MM.1S (cell line): ENCODE data around the gene KCNMA1.

Source experiments
- DNase-seq: peaks from one replicate; pipeline ENCODE4 v3.0.0-alpha.2; 2015
- H2AFZ ChIP-seq: fragments of 300-600 bp; sonication (generic); 2 replicates; pipeline ENCODE4 v1.6.0; 2016; ENCODE audit warnings: antibody characterized with exemption, low read length
- H3F3A ChIP-seq: fragments of 300-600 bp; sonication (generic); 2 replicates; pipeline ENCODE4 v1.6.1; 2016; ENCODE audit warnings: mild to moderate bottlenecking, antibody characterized with exemption, low read length, moderate library complexity, mixed read lengths; ENCODE audit not compliant: insufficient read depth
- H3K27ac ChIP-seq: fragments of 300-600 bp; sonication (generic); 2 replicates; pipeline ENCODE4 v1.5.1; 2016; ENCODE audit warnings: mild to moderate bottlenecking, low read length
- H3K27me3 ChIP-seq: fragments of 300-600 bp; sonication (generic); replicated peaks from 2 replicates; pipeline ENCODE4 v1.6.0; 2016; ENCODE audit warnings: low read length; ENCODE audit not compliant: insufficient read depth
- H3K36me3 ChIP-seq: fragments of 300-600 bp; sonication (generic); replicated peaks from 2 replicates; pipeline ENCODE4 v1.6.1; 2016; ENCODE audit warnings: mild to moderate bottlenecking, low read length, mixed read lengths; ENCODE audit not compliant: insufficient read depth
- H3K4me1 ChIP-seq: fragments of 300-600 bp; sonication (generic); 2 replicates; pipeline ENCODE4 v1.6.1; 2016; ENCODE audit warnings: low read length, mixed read lengths
- H3K4me2 ChIP-seq: fragments of 300-600 bp; sonication (generic); 2 replicates; pipeline ENCODE4 v1.6.0; 2016; ENCODE audit warnings: low read depth, low read length
- H3K4me3 ChIP-seq: fragments of 300-600 bp; sonication (generic); 2 replicates; pipeline ENCODE4 v1.5.1; 2016; ENCODE audit warnings: low read length, mixed read lengths
- H3K79me2 ChIP-seq: fragments of 300-600 bp; sonication (generic); 2 replicates; pipeline ENCODE4 v1.6.1; 2016; ENCODE audit warnings: mixed run types, low read length, mixed read lengths
- H3K9ac ChIP-seq: fragments of 300-600 bp; sonication (generic); 2 replicates; pipeline ENCODE4 v1.6.1; 2016; ENCODE audit warnings: low read length, mixed read lengths
- H3K9me2 ChIP-seq: fragments of 300-600 bp; sonication (generic); replicated peaks from 2 replicates; pipeline ENCODE4 v1.6.1; 2016; ENCODE audit warnings: mild to moderate bottlenecking, low read length, mixed read lengths; ENCODE audit not compliant: insufficient read depth
- H3K9me3 ChIP-seq: fragments of 300-600 bp; sonication (generic); replicated peaks from 2 replicates; pipeline ENCODE4 v1.6.1; 2016; ENCODE audit warnings: mild to moderate bottlenecking, low read length, mixed read lengths; ENCODE audit not compliant: insufficient read depth
- H4K20me1 ChIP-seq: fragments of 300-600 bp; sonication (generic); 2 replicates; pipeline ENCODE4 v1.6.1; 2016; ENCODE audit warnings: mild to moderate bottlenecking, low read length, moderate library complexity, mixed read lengths; ENCODE audit not compliant: insufficient read depth
- EZH2 ChIP-seq: fragments of 300-600 bp; sonication (generic); optimal IDR thresholded peaks from 2 replicates; pipeline ENCODE3; 2017; ENCODE audit warnings: low read depth, mild to moderate bottlenecking, antibody characterized with exemption, low read length, mixed read lengths
- EZH2phosphoT487 ChIP-seq: fragments of 300-600 bp; sonication (generic); IDR thresholded peaks from 2 replicates; pipeline ENCODE4 v1.6.1; 2018; ENCODE audit warnings: antibody characterized with exemption, low read length
- TF ChIP-seq, protein P1 (sequence below): fragments of 300-600 bp; sonication (generic); IDR thresholded peaks from 2 replicates; pipeline ENCODE4 v1.5.1; 2016; ENCODE audit warnings: antibody characterized with exemption, low read length, mixed read lengths

The KCNMA1 gene

DNA sequence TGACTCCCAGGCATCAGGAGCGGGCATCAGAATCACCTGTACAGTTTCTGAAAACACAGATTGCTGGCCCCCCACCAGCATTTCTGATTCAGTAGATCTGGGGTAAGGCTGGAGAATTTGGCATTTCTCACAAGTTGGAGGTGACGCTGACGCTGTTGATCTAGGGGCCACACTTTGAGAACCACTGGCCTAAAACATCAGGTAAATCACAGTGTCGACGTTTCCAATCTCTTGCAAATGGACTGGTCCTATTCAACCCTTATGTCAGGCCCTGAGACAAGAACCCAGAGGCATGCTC, 564.0 kb downstream of the KCNMA1 start:
- TF ChIP-seq EZH2phosphoT487, result no peak
- TF ChIP-seq EZH2, result no peak
- TF ChIP-seq, protein P1, sequence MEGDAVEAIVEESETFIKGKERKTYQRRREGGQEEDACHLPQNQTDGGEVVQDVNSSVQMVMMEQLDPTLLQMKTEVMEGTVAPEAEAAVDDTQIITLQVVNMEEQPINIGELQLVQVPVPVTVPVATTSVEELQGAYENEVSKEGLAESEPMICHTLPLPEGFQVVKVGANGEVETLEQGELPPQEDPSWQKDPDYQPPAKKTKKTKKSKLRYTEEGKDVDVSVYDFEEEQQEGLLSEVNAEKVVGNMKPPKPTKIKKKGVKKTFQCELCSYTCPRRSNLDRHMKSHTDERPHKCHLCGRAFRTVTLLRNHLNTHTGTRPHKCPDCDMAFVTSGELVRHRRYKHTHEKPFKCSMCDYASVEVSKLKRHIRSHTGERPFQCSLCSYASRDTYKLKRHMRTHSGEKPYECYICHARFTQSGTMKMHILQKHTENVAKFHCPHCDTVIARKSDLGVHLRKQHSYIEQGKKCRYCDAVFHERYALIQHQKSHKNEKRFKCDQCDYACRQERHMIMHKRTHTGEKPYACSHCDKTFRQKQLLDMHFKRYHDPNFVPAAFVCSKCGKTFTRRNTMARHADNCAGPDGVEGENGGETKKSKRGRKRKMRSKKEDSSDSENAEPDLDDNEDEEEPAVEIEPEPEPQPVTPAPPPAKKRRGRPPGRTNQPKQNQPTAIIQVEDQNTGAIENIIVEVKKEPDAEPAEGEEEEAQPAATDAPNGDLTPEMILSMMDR, result no peak
- no peaks in the 10 kb centered on the region for H4K20me1 ChIP-seq
- H3K4me3 ChIP-seq, result no peak overlapping the region
- H3K9ac ChIP-seq, result no peak overlapping the region
- no peaks in the 10 kb centered on the region for H3K9me3 ChIP-seq
- no peaks in the 10 kb centered on the region for H3K9me2 ChIP-seq
- H2AFZ ChIP-seq, result no peak overlapping the region
- DNase-seq, result no peak
- H3K4me2 ChIP-seq, result no peak overlapping the region
- H3K27ac ChIP-seq, result no peak overlapping the region
- H3K4me1 ChIP-seq, result no peaks in the 10 kb centered on the region
- H3K79me2 ChIP-seq, result no peaks in the 10 kb centered on the region
- H3F3A ChIP-seq, result no peaks in the 10 kb centered on the region
- H3K36me3 ChIP-seq, result no peaks in the 10 kb centered on the region
- H3K27me3 ChIP-seq, result no peaks in the 10 kb centered on the region; the same call in 1 of the 2 replicates

DNA sequence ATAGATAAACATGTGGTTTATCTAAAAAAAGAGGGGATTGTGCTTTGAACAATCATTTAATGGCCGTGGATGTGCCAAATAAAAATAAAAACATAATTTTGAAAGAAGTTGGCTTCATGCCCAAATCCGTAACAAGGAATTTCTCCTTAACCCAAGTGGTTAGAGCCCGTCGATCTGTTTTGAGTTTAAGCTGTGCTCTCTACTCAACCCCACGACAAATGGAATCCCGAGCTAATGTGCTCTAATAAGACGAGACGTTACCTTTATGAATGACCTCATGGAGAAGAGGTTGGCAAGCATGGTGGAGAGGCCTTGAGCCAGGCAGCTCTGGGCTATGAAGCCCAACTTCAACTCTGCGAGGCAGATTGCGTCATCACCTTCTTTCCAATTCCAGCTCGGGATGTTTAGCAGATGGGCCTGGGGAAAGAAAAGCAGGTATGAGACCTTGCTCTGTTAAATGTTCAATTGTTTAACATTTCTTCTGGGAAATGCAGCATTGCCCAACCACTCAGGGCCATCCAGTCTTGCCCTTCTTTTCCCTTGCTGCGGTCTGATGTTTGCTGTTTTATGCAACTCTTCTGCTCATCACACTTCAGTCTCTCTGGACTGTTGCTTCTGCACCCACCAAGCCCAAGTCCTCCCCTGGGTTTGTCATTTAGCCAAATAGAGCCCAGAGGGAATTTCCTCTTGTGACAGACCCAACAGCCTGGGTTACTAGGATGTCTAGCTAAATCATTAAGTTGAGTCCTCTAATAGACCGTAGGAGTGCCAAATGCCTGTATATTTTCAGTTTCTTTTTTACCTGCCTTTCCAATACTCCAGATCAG, 564.6 kb downstream of the KCNMA1 start:
- Histone ChIP-seq H3K9ac (no peak overlapping the region), H4K20me1 (no peaks in the 10 kb centered on the region), H3K36me3 (no peaks in the 10 kb centered on the region), H2AFZ (no peak overlapping the region), H3K4me2 (no peak overlapping the region), H3K27ac (no peak overlapping the region), H3K79me2 (no peaks in the 10 kb centered on the region), H3F3A (no peaks in the 10 kb centered on the region), H3K27me3 (no peaks in the 10 kb centered on the region; the same call in 1 of the 2 replicates), H3K9me3 (no peaks in the 10 kb centered on the region), H3K4me1 (no peaks in the 10 kb centered on the region), H3K4me3 (no peak overlapping the region), H3K9me2 (no peaks in the 10 kb centered on the region)
- TF ChIP-seq, protein P1, result no peak
- TF ChIP-seq EZH2phosphoT487 (no peak), EZH2 (no peak)
- no peak for DNase-seq

DNA sequence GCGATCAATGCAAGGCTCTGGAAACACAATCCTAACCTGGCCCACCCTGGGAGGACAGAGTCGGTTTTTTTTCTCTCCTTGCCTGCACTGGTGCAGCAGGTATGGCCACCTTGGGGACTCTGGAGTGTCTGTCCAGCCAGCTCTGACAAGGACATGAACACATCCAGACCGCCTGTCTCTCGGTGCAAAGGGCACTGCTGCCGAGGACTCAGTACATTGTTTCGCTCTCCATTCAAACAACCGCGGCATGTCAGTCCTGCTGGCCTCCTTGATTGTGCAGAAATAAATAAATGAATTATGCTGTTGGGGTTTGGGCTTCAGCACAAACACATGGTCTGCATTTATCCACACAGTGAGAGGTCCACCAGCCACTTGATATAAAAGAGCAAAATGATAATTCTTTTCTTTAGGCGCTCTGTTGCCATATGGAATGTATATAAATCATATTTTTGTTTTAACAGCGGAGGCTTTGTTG, 565.2 kb downstream of the KCNMA1 start:
- DNase-seq, result no peak
- no peaks in the 10 kb centered on the region for H3F3A ChIP-seq
- H3K9ac ChIP-seq, result no peak overlapping the region
- no peak overlapping the region for H3K27ac ChIP-seq
- H3K9me3 ChIP-seq, result no peaks in the 10 kb centered on the region
- no peaks in the 10 kb centered on the region for H3K4me1 ChIP-seq
- no peak overlapping the region for H2AFZ ChIP-seq
- no peak overlapping the region for H3K4me2 ChIP-seq
- H3K79me2 ChIP-seq, result no peaks in the 10 kb centered on the region
- TF ChIP-seq, protein P1, result no peak
- H3K4me3 ChIP-seq, result no peak overlapping the region
- no peaks in the 10 kb centered on the region; the same call in 1 of the 2 replicates for H3K27me3 ChIP-seq
- H4K20me1 ChIP-seq, result no peaks in the 10 kb centered on the region
- no peaks in the 10 kb centered on the region for H3K9me2 ChIP-seq
- H3K36me3 ChIP-seq, result no peaks in the 10 kb centered on the region
